ENCODE measurements around the gene GNAI3. TPM values are rescaled to one million over a fixed set of nuclear protein-coding genes. Genes with fewer than 3 reads are reported as not detected.

Gene GNAI3
- total RNA-seq, 1 experiment from 2014 or later, result 12.8 TPM

DNA sequence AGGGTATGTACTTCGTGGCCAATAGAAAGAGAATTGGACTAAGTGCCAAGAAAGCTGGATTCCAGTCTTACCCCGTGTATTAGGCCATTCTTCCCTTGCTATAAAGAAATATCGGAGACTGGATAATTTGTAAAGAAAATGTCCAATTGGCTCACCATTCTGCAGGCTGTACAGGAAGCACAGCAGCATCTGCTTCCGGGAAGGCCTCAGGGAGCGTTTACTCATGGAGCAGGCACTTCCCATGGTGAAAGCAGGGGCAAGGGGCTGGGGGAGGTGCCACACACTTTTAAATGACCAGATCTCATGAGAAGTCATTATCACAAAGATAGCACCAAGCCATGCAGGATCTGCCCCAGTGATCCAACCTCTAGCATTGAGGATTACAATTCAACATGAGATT is 31.1 kb upstream of the GNAI3 start:
- no peak overlapping the region for H3K4me3 ChIP-seq (ENCODE audit: low read depth, low read length, poor library complexity, severe bottlenecking)
- no peak for DNase-seq (ENCODE audit: low spot score)
- H3K9me3 ChIP-seq (ENCODE audit: low read depth, low read length, poor library complexity, severe bottlenecking), result no peaks in the 10 kb centered on the region
- H3K36me3 ChIP-seq (ENCODE audit: insufficient read depth, low read length, poor library complexity, severe bottlenecking), result no peaks in the 10 kb centered on the region
- H3K27me3 ChIP-seq (replicated peaks; ENCODE audit: insufficient read depth, low read depth, low read length, poor library complexity), result no peaks in the 10 kb centered on the region
- POLR2A ChIA-PET (ENCODE audit: low non-redundant PET), result no interaction called here
- no peak overlapping the region for H3K27ac ChIP-seq (ENCODE audit: low read depth, low read length, poor library complexity, severe bottlenecking)
- CTCF ChIA-PET, result no interaction called here
- BruUV-seq (replicated peaks), result no TSS peak
- intact Hi-C loops (cut with micrococcal nuclease; ENCODE audit: unreplicated experiment), result no loop called here
- TF ChIP-seq, protein P1, sequence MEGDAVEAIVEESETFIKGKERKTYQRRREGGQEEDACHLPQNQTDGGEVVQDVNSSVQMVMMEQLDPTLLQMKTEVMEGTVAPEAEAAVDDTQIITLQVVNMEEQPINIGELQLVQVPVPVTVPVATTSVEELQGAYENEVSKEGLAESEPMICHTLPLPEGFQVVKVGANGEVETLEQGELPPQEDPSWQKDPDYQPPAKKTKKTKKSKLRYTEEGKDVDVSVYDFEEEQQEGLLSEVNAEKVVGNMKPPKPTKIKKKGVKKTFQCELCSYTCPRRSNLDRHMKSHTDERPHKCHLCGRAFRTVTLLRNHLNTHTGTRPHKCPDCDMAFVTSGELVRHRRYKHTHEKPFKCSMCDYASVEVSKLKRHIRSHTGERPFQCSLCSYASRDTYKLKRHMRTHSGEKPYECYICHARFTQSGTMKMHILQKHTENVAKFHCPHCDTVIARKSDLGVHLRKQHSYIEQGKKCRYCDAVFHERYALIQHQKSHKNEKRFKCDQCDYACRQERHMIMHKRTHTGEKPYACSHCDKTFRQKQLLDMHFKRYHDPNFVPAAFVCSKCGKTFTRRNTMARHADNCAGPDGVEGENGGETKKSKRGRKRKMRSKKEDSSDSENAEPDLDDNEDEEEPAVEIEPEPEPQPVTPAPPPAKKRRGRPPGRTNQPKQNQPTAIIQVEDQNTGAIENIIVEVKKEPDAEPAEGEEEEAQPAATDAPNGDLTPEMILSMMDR (conservative IDR thresholded peaks at IDR 0.05; ENCODE audit: low read depth, low read length), result no peak
- H3K4me1 ChIP-seq (ENCODE audit: insufficient read depth, low read length, poor library complexity, severe bottlenecking), result no peaks in the 10 kb centered on the region

- ChIA-PET POLR2A (ENCODE audit: low non-redundant PET) (no interaction called here), CTCF (no interaction called here)
- no peaks in the 10 kb centered on the region for H3K9me3 ChIP-seq (ENCODE audit: low read depth, low read length, poor library complexity, severe bottlenecking)
- H3K27me3 ChIP-seq (replicated peaks; ENCODE audit: insufficient read depth, low read depth, low read length, poor library complexity), result no peaks in the 10 kb centered on the region
- no TSS peak for BruUV-seq (replicated peaks)
- no peak overlapping the region for H3K4me3 ChIP-seq (ENCODE audit: low read depth, low read length, poor library complexity, severe bottlenecking)
- no peak for DNase-seq (ENCODE audit: low spot score)
- no peaks in the 10 kb centered on the region for H3K36me3 ChIP-seq (ENCODE audit: insufficient read depth, low read length, poor library complexity, severe bottlenecking)
- no peak for TF ChIP-seq EZH2 (IDR thresholded peaks at IDR 0.05; ENCODE audit: borderline replicate concordance, low read depth, low read length, poor library complexity, severe bottlenecking)
- TF ChIP-seq, protein P1 (conservative IDR thresholded peaks at IDR 0.05; ENCODE audit: low read depth, low read length), result no peak
- no peak overlapping the region for H3K27ac ChIP-seq (ENCODE audit: low read depth, low read length, poor library complexity, severe bottlenecking)
- no peaks in the 10 kb centered on the region for H3K4me1 ChIP-seq (ENCODE audit: insufficient read depth, low read length, poor library complexity, severe bottlenecking)
- intact Hi-C loops (cut with micrococcal nuclease; ENCODE audit: unreplicated experiment), result no loop called here
Observed at GRCh38 chr1:109521002-109521951, 27.1 kb upstream of the GNAI3 start.

DNA sequence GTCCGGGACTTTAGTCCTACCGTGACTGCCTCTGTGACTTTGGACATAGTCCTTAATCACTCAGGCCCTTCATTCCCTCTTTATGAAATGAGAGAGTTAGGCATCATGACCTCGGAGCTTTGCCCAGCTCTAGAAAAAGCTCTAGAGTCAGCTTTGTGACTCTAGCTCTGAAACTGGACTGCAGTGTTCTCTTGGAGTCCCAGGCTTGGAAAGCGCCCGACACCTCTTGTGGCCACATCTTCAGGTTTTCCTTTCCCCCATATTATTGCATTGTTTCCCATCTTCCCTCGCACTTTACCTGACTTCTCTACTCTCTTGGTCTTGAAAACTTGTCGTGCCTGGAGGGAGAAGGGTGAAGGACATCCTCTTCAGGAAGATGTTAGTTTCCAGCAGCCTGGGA is 26.4 kb upstream of the GNAI3 start:
- no peak overlapping the region for H3K4me3 ChIP-seq (ENCODE audit: low read depth, low read length, poor library complexity, severe bottlenecking)
- no peak for TF ChIP-seq EZH2 (IDR thresholded peaks at IDR 0.05; ENCODE audit: borderline replicate concordance, low read depth, low read length, poor library complexity, severe bottlenecking)
- TF ChIP-seq, protein P1 (conservative IDR thresholded peaks at IDR 0.05; ENCODE audit: low read depth, low read length), result no peak
- ChIA-PET POLR2A (ENCODE audit: low non-redundant PET) (no interaction called here), CTCF (no interaction called here)
- BruUV-seq (replicated peaks), result no TSS peak
- H3K9me3 ChIP-seq (ENCODE audit: low read depth, low read length, poor library complexity, severe bottlenecking), result no peaks in the 10 kb centered on the region
- intact Hi-C loops (cut with micrococcal nuclease; ENCODE audit: unreplicated experiment), result no loop called here
- no peak for DNase-seq (ENCODE audit: low spot score)
- H3K36me3 ChIP-seq (ENCODE audit: insufficient read depth, low read length, poor library complexity, severe bottlenecking), result no peaks in the 10 kb centered on the region
- H3K27me3 ChIP-seq (replicated peaks; ENCODE audit: insufficient read depth, low read depth, low read length, poor library complexity), result no peaks in the 10 kb centered on the region
- H3K4me1 ChIP-seq (ENCODE audit: insufficient read depth, low read length, poor library complexity, severe bottlenecking), result no peaks in the 10 kb centered on the region
- H3K27ac ChIP-seq (ENCODE audit: low read depth, low read length, poor library complexity, severe bottlenecking), result no peak overlapping the region
